ENCODE data around the gene AMDHD1. TPM values are rescaled to one million over a fixed set of nuclear protein-coding genes. Genes with fewer than 3 reads are reported as not detected.
"Not testable (repeated sequence)": the region's sequence is repeated elsewhere in the genome, so short reads cannot be mapped to it uniquely, and the experiment has no call there.

Gene AMDHD1
- total RNA-seq, 1 donor from 2014 or later, result 0.44 TPM

DNA sequence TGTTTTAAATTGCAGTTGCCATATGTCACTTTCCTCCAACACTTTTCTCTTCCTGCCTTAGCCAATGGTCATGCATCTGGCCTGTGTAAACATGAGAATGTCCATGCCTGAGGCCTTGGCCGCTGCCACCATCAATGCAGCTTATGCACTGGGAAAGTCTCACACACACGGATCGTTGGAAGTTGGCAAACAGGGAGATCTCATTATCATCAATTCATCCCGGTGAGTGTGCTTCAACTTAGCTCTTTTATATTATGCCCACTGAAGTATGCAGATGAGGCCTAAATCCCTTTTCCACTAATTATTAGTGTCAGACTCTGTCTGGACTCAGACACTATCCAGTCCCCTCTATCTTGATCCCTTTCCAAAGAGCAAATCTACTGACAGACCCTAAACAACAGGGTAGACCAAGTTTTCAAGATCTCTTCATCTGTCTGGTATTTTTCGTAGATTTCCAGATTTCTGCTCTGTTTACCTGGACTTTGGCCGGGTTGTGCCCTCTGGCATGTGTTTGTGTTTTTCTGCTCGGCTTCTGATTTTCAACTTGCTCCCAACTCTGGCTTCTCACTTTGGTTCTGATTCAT lies 23.2 kb downstream of the AMDHD1 start:
- ATAC-seq, result no peak

DNA sequence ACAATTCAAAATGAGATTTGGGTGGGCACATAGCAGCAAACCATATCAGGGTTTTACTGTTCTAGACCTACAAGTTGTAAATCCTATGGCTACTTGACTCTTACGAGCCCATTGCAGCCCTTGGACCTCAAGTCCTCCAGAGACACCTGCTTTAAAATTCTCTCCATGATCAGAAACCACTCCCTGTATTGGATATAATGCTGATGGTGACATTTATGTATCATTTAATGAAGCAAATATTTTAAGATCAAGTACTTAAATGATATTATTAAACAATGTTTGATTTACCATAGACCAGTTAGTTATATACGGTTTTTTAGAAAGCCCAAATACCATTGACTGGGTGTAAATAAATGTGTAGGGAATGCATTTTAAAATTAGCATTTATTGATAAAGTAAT lies 24.2 kb downstream of the AMDHD1 start:
- ATAC-seq, result no peak

DNA sequence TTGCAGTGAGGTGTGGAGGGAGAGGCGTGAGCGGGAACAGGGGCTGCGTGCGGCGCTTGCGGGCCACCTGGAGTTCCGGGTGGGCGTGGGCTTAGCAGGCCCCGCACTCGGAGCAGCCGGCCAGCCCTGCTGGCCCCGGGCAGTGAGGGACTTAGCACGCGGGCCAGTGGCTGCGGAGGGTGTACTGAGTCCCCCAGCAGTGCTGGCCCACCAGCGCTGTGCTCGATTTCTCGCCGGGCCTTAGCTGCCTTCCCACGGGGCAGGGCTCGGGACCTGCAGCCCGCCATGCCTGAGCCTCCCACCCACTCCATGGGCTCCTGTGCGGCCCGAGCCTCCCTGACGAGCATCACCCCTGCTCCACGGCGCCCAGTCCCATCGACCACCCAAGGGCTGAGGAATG lies 26.0 kb downstream of the AMDHD1 start:
- not testable (repeated sequence) for ATAC-seq

DNA sequence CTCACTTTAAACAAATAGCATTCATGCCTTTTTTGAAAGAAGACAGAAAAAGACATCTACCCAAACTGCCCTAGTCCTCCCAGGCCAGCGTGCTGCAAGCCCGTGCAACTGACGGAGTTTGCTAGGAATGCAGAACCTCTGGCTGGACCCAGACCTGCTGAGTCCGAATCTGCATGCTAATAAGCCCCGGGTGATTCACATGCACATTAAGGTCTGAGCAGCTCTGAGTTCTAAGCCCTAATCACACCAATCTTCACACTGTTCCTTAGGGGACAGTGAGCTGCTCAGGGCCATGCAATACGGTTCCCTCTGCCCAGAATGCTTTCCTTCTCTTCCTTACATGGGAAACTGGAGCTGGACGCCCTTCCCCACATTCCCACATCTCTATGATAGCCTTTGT lies 27.8 kb downstream of the AMDHD1 start:
- peak; percentile 57 for ATAC-seq

DNA sequence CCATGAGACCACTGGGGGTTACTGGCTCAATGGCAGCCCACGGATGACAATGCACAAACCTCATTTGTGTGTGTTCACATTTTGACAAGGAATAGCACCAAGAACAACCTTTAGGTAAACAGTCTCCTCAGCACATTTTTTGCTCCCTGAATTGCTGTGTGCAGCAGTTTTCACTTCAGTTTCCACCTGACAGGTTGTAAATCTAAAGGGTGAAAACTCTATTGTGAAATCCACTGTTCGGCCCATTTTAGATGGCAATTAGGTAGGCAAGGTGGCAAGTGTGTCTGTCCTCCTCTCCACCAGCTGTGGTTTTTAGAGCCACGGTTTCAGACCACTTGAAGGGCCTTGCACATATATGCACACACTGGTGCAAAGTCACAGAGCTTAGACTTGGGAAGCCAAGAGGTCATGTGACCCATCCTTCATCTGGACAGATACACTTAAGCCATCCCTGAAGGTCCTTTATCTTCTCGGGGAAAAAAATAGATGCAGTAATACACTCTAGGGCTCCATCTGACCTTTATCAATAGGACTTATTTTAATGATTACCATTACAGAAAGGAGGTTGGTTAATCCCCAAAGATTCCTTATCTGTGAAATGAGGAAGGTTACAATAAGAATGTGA lies 29.8 kb downstream of the AMDHD1 start:
- no peak for ATAC-seq

DNA sequence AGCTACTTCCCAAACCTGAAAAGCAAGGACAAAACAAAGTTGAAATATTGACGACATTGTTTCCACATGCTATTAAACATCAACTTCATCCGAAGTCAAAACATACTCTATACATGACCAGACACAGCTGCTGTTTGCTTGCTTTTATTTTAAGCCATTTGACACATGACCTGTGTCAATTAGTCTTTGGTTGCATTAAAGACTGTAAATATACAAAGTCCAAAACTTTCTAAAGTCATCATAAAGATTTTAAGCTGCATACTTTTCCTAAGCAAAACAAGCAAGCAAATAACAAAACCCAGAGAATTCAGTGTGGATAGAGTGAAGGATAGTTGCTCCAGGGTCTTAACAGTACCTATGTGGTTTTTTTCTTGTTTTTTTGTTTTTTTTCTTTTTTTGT lies 31.2 kb downstream of the AMDHD1 start:
- ATAC-seq, result no peak

DNA sequence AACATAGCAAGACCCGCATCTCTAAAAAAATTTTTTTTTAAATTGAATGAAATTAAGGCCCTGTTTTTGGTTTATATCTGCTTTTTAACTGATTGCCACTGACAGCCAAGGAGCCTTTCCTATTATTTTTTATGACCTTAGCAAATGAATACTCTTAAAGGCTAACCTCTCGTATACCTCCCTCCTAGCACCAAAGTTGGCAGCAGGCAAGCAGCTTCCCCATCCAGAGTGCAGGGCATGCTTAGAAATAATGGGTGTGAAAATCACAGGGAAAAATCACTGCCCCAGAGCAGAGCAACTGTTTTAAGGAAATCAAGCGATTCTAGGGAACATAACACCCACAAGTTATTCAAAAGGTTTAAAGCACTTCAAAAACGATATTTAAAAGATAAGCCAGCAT lies 32.4 kb downstream of the AMDHD1 start:
- no peak for ATAC-seq

DNA sequence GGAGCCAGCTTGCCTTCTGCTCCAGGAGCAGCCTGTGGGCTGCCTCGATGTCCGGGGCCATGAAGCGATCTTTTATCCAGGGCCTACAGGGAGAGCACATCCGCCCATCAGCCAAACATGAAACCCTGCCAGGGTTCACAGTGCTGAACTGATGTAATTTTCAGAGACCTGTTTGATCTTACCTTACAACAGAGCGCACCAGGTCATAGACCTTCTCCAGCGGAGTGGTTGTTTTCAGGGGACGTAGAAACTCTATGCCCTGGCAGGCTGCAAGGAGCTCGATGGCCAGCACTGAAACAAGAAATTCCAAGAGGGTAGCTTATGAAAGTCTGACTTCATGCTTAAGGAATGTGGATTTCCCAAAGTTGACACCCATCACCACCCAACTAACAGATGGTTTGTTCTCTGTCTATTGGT lies 33.3 kb downstream of the AMDHD1 start:
- no peak for ATAC-seq

DNA sequence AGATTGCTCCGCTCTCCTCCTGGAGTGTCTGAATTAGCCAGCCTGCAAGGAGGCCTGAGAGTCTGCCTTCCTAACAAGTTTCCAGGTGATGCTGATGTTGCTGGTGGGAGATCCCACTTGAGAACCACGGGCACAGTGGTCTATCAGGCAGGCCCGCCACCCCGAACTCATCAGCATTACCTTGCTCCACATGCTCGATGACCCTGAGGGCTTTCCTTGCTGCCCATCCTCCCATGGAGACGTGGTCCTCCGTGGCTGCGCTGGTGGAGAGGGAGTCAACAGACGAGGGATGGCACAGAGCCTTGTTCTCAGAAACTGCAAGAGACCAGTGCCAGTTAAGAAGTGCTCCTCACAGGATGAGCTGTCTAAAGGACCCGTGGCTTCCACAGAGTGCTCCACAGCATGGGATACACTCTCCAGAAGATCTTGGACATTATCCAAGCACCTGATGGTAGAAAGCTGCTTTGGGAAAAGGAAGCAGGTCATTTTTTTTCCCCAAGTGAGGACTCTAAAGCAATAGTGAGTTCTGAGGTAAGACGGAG lies 34.7 kb downstream of the AMDHD1 start:
- ATAC-seq, result no peak

DNA sequence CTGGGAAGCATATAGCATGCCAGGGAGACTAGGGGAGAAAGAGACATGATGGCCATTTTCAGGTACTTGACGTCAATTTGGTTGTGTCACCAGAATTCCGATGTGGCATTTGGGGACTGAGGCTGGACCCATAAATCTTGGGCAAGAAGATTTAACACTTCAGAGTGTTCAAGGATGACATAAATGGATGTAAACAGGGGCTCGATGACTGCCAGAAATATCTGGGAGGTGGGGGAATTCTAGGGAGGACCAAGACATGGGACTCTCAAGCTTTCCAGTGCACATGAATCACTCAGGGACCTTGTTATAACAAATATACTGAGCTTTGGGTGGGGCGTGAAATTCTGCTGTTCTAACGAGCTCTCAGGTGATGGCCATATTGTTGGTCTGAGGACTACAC lies 35.2 kb downstream of the AMDHD1 start:
- ATAC-seq, result no peak

DNA sequence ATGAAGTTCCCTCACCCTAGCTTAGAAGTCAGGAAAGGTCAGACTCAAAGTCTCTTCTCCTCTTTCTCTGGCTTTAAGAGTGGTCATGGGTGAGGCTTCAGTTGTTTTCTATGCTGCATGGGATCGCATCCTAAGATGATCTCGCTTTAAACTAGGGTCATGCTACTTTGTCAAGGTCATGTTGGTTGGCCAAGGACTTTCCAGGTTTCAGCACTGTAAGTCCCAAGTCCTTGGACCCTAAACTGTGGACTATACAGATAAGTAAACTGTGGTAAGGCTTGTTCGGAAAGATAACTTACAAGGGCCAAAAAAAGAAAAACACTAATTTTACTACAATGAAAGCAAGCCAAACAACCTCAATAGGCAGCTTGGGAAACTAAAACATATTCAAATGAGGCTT lies 35.6 kb downstream of the AMDHD1 start:
- no peak for ATAC-seq

DNA sequence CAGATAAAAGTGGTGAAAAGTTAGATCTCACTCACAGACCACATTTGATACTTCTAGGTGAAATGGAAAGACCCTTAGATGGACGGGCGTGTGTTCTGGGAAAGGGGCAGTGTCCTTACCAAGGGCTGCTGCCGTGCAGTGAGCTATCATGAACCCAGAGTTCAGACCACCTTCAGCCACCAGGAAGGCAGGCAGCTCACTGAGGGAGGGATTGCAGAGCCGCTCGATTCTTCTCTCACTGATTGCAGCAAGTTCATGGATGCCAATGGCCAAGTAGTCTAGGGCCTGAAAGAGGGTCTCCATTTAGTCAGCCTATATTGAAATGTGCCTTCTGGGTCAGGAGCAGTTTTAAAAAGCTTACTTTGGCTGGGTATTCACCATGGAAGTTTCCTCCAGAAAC lies 37.3 kb downstream of the AMDHD1 start:
- no peak for ATAC-seq

DNA sequence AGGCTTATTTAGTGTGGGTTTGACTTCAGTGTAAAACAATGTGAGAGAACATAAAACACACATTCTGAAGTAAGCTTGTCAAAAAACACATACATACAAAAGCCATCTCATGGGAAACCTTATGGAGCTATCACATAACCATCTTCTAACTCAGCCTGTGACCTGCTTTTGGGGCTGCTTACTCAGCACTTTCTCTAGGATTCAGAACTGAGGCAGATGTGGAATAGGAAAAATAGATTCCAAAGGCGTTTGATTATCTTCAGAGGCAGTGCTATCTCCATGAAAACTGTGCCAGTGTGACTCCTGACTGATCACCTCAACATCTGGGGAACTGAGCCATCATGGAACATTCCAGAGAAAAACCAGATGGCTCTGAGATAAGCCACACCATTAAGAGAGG lies 39.5 kb downstream of the AMDHD1 start:
- no peak for ATAC-seq

DNA sequence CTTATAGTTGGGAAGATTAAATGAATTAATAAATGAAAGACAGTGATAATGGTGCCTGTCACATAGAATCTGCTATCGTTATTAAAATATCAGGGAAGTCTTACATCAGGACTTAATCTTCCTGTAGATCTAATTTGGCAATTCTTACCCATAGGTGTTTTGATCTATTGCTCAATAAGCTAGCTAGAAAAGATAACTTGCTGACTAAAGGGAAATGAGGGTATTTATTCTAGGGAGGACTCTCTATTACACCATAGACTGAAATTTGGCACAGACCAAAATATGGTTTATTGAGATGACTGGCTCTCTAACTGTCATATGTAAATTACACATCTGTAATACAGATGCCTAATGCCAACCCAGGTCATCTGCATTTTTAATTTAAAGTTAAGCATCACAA lies 41.6 kb downstream of the AMDHD1 start:
- ATAC-seq, result no peak

DNA sequence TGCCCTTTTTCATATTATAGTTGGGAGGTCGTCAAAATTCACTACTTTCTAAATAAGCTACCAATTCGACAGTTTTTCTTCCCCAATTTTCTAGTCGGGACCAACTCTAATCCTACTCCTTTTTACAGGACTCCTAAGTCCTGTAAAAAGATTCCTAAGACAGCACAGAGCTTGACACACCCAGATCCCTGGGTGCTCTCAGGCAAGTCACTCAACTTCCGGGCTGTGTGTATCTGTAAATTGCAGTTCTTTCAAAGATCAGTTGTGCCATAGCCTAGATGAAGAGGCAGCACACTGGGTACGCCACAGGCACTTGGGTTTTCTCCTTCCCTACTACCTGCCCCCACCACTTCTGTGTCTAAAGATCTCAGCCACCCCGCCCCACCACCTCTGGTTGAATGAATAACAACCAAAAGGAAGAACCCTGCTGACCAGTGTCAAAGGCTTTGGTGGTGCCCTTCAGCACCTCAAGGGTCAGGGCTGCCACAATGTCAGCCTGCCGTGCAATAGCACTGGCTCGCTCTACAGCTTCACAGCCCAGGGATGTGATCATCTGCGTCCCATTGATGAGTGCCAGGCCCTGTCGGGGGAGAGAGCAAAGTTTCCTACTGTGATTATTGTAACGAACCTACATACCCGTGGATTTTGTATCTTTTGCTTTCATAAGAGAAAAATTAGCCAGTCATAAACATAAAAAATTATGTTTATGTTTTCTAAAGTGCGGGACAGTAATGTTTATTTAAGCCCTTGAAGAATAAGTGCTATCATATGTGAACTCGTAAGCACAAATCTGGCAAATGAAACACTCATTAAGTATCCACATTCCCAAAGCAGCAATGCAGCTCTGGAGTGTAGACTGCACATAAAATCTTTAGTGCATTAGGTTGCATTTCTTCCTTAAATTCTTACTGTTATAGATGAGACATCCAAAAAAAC lies 43.8 kb downstream of the AMDHD1 start:
- ATAC-seq, result no peak

DNA sequence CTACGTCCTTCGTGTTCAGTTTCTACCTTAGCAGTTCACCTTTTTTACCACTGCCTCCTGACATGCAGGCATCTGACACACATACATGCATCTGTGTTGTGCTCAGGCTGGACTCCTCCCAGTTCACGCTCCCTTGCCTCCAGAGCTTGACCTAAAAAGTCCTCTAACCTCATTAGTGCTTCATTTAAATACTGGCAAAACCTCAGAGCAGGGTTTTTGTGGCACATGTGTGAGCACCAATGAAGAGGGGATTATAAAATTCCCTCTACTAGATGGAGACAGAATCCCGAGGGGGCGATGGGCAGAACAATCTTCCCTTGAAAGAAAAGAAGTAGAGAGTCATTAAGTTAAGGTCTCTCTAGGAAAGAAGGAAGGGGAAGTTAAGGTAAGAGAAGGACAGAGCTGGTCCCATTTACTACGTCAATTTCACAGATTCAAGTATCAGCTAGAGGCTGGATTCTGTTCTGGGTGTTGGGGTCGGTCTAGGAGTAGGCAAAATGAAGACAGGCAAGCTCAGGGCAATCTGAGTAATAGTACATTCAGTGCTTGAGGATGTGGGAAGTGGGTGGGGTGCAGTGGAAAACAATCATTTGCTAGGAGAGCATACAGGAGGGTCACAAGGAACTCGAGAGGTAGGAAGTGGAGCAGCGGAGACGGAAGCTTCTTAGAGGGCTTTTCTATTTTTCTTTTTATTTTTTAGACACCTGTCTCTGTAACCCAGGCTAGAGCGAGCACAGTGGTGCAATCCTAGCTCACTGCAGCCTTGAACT lies 45.6 kb downstream of the AMDHD1 start:
- no peak for ATAC-seq

DNA sequence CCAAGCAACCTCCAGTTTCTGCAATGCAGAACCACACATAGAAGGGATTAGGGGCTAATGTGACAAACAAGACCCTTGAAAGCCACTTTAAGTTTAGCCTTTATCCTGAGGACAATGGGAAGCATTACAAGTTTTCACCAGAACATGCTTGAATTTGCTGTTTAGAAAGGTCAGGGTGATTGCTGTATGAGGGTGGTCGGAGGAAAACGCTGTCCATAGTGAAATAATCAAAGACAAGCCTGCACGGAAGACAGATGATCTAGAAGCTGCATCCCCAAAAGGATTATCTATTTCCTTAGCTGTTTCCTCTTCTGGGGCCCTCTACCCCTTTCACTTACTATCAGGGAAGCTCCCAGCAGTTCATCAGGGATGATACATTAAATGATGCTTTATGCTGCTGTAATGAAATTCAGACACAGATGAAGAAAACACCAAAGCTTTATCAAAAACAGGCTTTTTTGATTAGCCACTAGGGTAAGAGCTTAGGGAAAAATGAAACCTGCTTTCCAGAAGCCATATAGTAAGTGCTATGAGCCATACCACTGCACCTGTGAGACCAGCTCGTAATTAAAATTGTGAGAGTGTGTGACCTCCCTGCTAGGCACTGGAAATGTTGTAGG lies 46.5 kb downstream of the AMDHD1 start:
- no peak for ATAC-seq

DNA sequence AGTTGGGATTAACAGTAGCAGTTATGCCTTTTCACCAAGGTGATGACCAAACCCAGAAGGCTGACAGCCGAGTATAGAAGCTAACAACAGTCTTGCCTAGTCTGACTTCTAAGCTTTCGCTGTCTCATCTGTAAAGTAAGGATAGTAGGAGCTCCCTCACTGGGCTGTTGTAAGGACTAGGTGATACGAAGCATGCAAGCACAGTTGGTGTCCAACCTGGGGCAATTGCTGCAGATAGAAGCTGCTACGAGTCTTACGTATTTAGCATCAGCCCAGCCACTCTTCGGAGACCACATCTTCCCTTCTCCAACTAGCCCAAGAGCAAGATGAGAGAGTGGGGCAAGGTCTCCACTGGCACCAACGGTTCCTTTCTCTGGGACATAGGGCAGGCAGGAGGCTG lies 47.0 kb downstream of the AMDHD1 start:
- no peak for ATAC-seq

DNA sequence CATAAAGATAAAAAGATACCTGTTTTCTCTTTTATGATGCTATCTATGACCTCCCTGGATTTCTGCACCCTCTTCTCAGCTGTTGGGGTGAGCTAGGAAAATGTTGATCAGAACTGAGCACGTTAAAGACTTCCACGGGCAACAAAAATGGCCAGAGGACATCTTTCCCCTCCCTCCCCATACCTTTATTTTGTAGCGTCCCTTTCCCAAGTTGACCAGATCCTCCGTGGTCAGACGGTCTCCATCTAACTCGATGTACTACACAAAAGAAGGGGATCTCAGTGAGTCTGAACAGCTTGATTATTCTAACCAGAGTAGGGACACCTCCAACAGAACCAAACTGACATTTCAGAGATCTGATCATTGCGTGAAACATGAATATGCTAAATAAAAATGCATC lies 50.8 kb downstream of the AMDHD1 start:
- ATAC-seq, result no peak

DNA sequence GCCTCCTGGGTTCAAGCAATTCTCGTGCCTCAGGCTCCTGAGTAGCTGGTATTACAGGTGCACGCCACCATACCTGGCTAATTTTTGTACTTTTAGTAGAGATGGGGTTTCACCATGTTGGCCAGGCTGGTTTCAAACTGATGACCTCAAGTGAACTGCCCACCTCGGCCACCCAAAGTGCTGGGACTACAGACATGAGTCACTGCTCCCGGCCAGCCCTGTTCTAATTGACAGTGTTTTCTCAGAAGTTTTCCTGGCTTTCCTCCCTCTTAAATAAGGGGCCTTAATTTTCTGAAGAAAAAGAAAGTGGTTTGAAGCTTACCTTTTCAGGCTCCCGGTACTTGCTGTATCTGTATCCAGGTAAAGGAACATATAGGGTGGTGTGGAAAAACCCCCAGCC lies 51.3 kb downstream of the AMDHD1 start:
- ATAC-seq, result no peak

DNA sequence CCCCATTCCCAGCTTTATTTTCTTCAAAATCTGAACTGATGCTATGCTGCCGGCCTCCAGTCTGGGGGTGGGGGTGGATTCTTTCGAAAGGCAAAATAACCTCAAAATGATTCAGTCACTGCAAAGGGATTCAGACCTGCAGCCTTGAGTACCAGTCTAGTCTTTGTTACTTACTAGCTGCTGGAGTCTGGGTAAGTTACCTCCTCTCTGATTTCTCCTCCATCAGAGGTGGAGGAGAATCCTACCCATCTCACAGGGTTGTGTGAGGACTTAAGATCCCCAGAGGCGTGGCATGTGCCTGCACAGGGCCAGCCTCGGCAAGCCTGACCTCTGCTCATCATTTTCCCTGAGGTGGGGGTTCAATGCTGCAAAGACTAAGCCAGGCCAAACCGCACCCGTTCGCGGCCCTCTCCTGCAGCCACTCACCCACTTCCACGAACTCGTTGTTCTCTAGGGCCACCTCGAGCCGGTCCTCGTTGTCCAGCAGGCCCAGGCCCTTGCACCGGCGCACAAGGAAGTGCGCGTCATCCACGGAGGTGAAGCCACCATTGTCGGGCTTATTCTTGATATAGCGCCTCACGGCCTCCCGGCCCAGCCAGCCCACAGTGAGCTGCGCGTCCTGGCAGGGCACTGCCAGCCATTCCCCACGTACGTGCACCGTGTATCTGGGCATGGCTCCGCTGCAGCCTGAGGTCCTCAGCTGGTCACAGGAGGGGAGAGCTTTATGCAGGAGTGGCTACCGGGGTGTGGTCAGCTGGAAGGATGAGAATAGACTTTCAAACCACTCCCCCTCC lies 52.3 kb downstream of the AMDHD1 start:
- ATAC-seq, result no peak
